Peyer's patch (tissue), 4 donors: ENCODE data around the gene KCNN3. TPM values are rescaled to one million over a fixed set of nuclear protein-coding genes. Genes with fewer than 3 reads are reported as not detected.

Source experiments
- DNase-seq, 3 donors: peaks; one replicate each; pipeline ENCODE4 v3.0.0-alpha.2; 2017 to 2019
- H3K27ac ChIP-seq, 4 donors: fragments of 200-600 bp; sonication (generic); one replicate each; pipeline ENCODE4 v1.5.1; 2016 to 2019
- H3K27me3 ChIP-seq, 2 donors: fragments of 200-600 bp; sonication (generic); one replicate each; pipeline ENCODE4 v1.5.1; 2019
- H3K36me3 ChIP-seq, 3 donors: fragments of 200-600 bp; sonication (generic); one replicate each; pipeline ENCODE4 v1.5.1; 2016 to 2019
- H3K4me1 ChIP-seq, 4 donors: fragments of 200-600 bp; sonication (generic); one replicate each; pipeline ENCODE4 v1.5.1; 2016 to 2019
- H3K4me3 ChIP-seq, 4 donors: fragments of 200-600 bp; sonication (generic); 1 replicate in 3 of 4; 2 replicates in 1 of 4; pipeline ENCODE4 v1.5.1; 2016 to 2019; ENCODE audit warnings: mild to moderate bottlenecking in 1 of 4
- H3K9me3 ChIP-seq, 4 donors: fragments of 200-600 bp; sonication (generic); one replicate each; pipeline ENCODE4 v1.5.1; 2016 to 2019; ENCODE audit warnings: mild to moderate bottlenecking in 1 of 4
- POLR2A ChIP-seq, 2 donors: fragments of 450-650 bp; IDR thresholded peaks; one replicate each; pipeline ENCODE4 v1.5.1; 2017; ENCODE audit warnings: antibody characterized with exemption in 2 of 2, mild to moderate bottlenecking in 2 of 2, moderate library complexity in 2 of 2
- total RNA-seq, 4 donors: library from RNA; depleted of rRNA; stranded (reverse); fragments of >200 nt; gene quantifications; one replicate each; pipeline ENCODE4 v1.1.0, GENCODE V29; 2016
- TF ChIP-seq, protein P1 (sequence below), 6 experiments: fragments of 450-650 bp in 4 of 6; fragments of 200-600 bp in 2 of 6; sonication (generic) in 1 of 6; IDR thresholded peaks; one replicate each; pipeline ENCODE4 v1.5.1; 2017 to 2019; ENCODE audit warnings: antibody characterized with exemption in 6 of 6, mild to moderate bottlenecking in 3 of 6, moderate library complexity in 1 of 6

Gene KCNN3
- total RNA-seq, 4 donors from 2014 or later: 0.85 to 1.7 (median 1.2) TPM

- no peaks in the 10 kb centered on the region for H3K9me3 ChIP-seq
- no peak overlapping the region for H3K4me3 ChIP-seq
- no peak overlapping the region for H3K27ac ChIP-seq
- no peaks in the 10 kb centered on the region for H3K27me3 ChIP-seq
- H3K4me1 ChIP-seq: no peaks in the 10 kb centered on the region
- DNase-seq: no peak
- H3K36me3 ChIP-seq: no peaks in the 10 kb centered on the region
- TF ChIP-seq, protein P1, sequence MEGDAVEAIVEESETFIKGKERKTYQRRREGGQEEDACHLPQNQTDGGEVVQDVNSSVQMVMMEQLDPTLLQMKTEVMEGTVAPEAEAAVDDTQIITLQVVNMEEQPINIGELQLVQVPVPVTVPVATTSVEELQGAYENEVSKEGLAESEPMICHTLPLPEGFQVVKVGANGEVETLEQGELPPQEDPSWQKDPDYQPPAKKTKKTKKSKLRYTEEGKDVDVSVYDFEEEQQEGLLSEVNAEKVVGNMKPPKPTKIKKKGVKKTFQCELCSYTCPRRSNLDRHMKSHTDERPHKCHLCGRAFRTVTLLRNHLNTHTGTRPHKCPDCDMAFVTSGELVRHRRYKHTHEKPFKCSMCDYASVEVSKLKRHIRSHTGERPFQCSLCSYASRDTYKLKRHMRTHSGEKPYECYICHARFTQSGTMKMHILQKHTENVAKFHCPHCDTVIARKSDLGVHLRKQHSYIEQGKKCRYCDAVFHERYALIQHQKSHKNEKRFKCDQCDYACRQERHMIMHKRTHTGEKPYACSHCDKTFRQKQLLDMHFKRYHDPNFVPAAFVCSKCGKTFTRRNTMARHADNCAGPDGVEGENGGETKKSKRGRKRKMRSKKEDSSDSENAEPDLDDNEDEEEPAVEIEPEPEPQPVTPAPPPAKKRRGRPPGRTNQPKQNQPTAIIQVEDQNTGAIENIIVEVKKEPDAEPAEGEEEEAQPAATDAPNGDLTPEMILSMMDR (IDR thresholded peaks at IDR 0.05): no peak
- TF ChIP-seq POLR2A (IDR thresholded peaks at IDR 0.05): no peak
Observed at GRCh38 chr1:154773551-154773950, 96.5 kb downstream of the KCNN3 start.

DNA sequence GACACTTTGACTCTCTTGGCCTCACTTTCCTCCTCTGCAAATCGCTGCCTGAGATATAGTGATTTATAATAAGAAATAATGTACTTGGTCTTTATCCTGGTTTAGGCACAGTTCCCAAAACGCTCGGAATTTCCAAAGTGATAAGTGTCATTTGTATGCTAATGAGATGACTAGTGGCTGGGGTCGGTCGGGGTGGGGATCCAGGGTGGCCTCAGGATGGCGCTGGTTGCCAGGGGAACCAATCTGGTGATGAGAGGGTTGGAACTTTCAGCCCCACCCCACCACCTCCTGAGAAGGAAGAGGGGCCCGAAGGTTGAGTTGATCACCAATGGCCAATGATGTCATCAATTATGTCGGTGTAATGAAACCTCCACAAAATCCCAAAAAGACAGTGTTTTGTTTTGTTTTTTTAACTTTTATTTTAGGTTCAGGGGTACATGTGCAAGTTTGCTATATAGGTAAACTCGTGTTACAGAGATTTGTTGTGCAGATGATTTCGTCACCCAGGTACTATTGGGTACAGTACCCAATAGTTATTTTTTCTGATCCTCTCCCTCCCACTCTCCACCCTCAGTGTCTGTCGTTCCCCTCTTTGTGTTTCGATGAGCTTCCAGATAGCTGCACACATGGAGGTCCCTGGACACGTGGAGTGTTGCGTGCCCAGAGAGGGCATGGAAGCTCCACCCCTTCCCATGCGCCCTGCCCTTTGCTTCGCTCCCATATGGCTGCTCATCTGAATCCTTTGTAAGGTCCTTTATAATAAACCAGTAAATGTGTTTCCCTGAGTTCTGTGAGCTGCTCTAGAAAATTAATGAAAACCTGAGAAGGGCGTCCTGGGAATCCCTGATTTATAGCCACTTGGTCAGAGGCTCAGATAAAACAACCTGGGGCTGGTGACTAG, 97.2 kb downstream of the KCNN3 start:
- no peak for DNase-seq

DNA sequence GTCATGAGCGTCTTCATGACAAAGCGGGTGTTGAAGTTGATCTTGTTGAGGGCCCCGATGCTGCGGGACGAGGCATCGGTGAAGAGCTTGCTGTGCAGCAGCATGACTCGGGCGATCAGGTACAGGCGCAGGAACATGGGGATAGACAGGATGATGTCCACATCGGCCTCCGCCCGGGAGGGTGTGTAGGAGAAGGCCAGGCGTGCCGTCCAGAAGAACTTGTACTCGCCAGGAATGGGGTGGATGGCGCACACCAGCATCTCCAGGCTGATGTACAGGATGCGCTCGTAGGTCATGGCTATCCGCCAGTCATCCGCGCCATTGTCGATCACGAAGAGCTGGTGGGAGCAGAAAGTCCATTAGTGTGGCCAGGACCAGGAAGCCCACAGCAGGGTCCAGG, 98.0 kb downstream of the KCNN3 start:
- Histone ChIP-seq H3K27me3 (no peaks in the 10 kb centered on the region), H3K9me3 (no peaks in the 10 kb centered on the region), H3K4me3 (no peak overlapping the region), H3K4me1 (no peaks in the 10 kb centered on the region), H3K27ac (no peak overlapping the region), H3K36me3 (no peaks in the 10 kb centered on the region)
- no peak for DNase-seq
- TF ChIP-seq, protein P1 (IDR thresholded peaks at IDR 0.05): no peak
- no peak for TF ChIP-seq POLR2A (IDR thresholded peaks at IDR 0.05)

More for the DNA sequence above, 97.2 kb downstream of the KCNN3 start:
- H3K9me3 ChIP-seq: no peaks in the 10 kb centered on the region
- no peak for TF ChIP-seq POLR2A (IDR thresholded peaks at IDR 0.05)
- TF ChIP-seq, protein P1 (IDR thresholded peaks at IDR 0.05): no peak
- no peaks in the 10 kb centered on the region for H3K27me3 ChIP-seq
- no peaks in the 10 kb centered on the region for H3K4me1 ChIP-seq
- no peak overlapping the region for H3K4me3 ChIP-seq
- H3K36me3 ChIP-seq: no peaks in the 10 kb centered on the region
- no peak overlapping the region for H3K27ac ChIP-seq

GRCh38 chr1:154770897-154771594, 99.0 kb downstream of the KCNN3 start:
- Histone ChIP-seq H3K27me3 (no peaks in the 10 kb centered on the region), H3K36me3 (no peaks in the 10 kb centered on the region), H3K9me3 (no peaks in the 10 kb centered on the region), H3K4me3 (no peak overlapping the region), H3K27ac (no peak overlapping the region), H3K4me1 (no peaks in the 10 kb centered on the region)
- TF ChIP-seq POLR2A (IDR thresholded peaks at IDR 0.05): no peak
- TF ChIP-seq, protein P1 (IDR thresholded peaks at IDR 0.05): no peak
- DNase-seq: no peak

DNA sequence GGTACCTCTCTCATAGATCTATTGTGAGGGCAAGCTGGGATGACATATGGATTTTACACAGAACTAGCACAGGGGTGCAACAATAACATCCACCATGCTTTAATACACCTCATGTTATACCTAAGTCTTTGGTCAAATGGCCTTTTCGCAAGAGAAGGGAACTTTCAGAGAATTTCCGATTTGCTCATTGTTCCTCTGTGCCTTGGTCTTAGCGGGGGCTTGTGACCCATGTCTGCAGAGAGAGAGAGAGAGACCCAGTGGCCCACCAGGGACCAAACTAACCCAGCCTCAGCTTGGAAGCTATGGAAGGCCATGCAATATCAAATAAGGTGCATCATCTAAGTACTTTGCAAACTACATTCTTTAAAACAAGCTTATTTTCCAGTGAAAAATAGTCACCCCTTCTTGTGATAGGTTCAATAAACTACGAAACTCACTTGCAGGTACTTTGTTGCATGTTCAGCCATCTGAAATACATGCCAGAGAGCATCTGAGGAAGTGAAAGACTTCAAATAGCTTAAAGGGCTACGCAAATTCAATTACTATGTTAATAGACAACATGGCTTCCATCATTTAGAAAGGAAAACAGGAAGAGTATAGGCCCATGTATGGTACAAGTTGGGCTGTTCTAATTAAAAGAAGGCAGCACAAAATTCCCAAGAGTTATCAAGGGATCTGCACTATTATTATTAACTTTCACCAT, 100.7 kb downstream of the KCNN3 start:
- TF ChIP-seq POLR2A (IDR thresholded peaks at IDR 0.05): no peak
- TF ChIP-seq, protein P1 (IDR thresholded peaks at IDR 0.05): no peak
- Histone ChIP-seq H3K9me3 (no peaks in the 10 kb centered on the region), H3K4me3 (no peak overlapping the region), H3K4me1 (no peaks in the 10 kb centered on the region), H3K27ac (no peak overlapping the region), H3K36me3 (no peaks in the 10 kb centered on the region), H3K27me3 (no peaks in the 10 kb centered on the region)
- DNase-seq: no peak
